Dendritic cell treated with granulocyte-macrophage colony-stimulating factor and Interleukin-4, amounts not matched to agents 40 ng/mL and 50 ng/mL, for 4 days (primary cell): ENCODE measurements around the gene PRKCA.
A peak's percentile ranks its signal among the peaks of the same experiment; 100 is the strongest.
"Not testable (repeated sequence)": the region's sequence is repeated elsewhere in the genome, so short reads cannot be mapped to it uniquely, and the experiment has no call there.

Source experiments
- H3K27ac Mint-ChIP-seq: one replicate; pipeline ENCODE4 v1.8.0; 2022; ENCODE audit warnings: mild to moderate bottlenecking, mixed read lengths
- H3K27me3 Mint-ChIP-seq: one replicate; pipeline ENCODE4 v1.8.0; 2022; ENCODE audit warnings: mild to moderate bottlenecking, mixed read lengths
- H3K36me3 Mint-ChIP-seq: one replicate; pipeline ENCODE4 v1.8.0; 2022; ENCODE audit warnings: low read depth, mixed read lengths
- H3K4me1 Mint-ChIP-seq: one replicate; pipeline ENCODE4 v1.8.0; 2022; ENCODE audit warnings: low read depth, mixed read lengths
- H3K4me3 Mint-ChIP-seq: one replicate; pipeline ENCODE4 v1.8.0; 2022; ENCODE audit warnings: mild to moderate bottlenecking, moderate library complexity, mixed read lengths
- H3K9me3 Mint-ChIP-seq: one replicate; pipeline ENCODE4 v1.8.0; 2022; ENCODE audit warnings: mixed read lengths
- intact Hi-C: fragments of 100-400 bp; cut with micrococcal nuclease; formaldehyde crosslinking; loops from one replicate; pipeline ENCODE4 v1.15.0; 2022

The PRKCA gene

GRCh38 chr17:66480802-66481201 lies 178.4 kb downstream of the PRKCA start:
- Mint-ChIP-seq H3K4me1 (peaks cover 32% of the 10 kb centered on the region), H3K4me3 (no peak overlapping the region), H3K9me3 (peaks cover 8% of the 10 kb centered on the region), H3K27me3 (no peaks in the 10 kb centered on the region), H3K27ac (peak overlapping the region; percentile 8), H3K36me3 (peaks cover 5% of the 10 kb centered on the region)
- intact Hi-C loops = no loop called here

GRCh38 chr17:66481271-66481670 lies 178.9 kb downstream of the PRKCA start:
- Mint-ChIP-seq H3K4me1 (peaks cover 27% of the 10 kb centered on the region), H3K27ac (peak overlapping the region; percentile 8), H3K27me3 (no peaks in the 10 kb centered on the region), H3K4me3 (no peak overlapping the region), H3K36me3 (peaks cover 5% of the 10 kb centered on the region), H3K9me3 (peaks cover 8% of the 10 kb centered on the region)
- intact Hi-C loops = no loop called here

- Mint-ChIP-seq H3K4me1 (peaks cover 20% of the 10 kb centered on the region), H3K9me3 (peaks cover 8% of the 10 kb centered on the region), H3K27ac (no peak overlapping the region)
Measured at GRCh38 chr17:66483906-66484305, 181.5 kb downstream of the PRKCA start.

GRCh38 chr17:66485309-66485947 lies 183.0 kb downstream of the PRKCA start:
- H3K9me3 Mint-ChIP-seq = no peaks in the 10 kb centered on the region
- no peaks in the 10 kb centered on the region for H3K36me3 Mint-ChIP-seq
- H3K4me3 Mint-ChIP-seq = no peak overlapping the region
- no peaks in the 10 kb centered on the region for H3K27me3 Mint-ChIP-seq
- H3K4me1 Mint-ChIP-seq = peaks cover 20% of the 10 kb centered on the region
- intact Hi-C loops = no loop called here
- no peak overlapping the region for H3K27ac Mint-ChIP-seq

More at GRCh38 chr17:66483906-66484305, 181.5 kb downstream of the PRKCA start:
- Mint-ChIP-seq H3K27me3 (no peaks in the 10 kb centered on the region), H3K36me3 (peaks cover 5% of the 10 kb centered on the region), H3K4me3 (no peak overlapping the region)
- intact Hi-C loops = no loop called here

GRCh38 chr17:66487121-66487520 lies 184.7 kb downstream of the PRKCA start:
- H3K4me3 Mint-ChIP-seq = no peak overlapping the region
- no peaks in the 10 kb centered on the region for H3K36me3 Mint-ChIP-seq
- H3K9me3 Mint-ChIP-seq = no peaks in the 10 kb centered on the region
- no peak overlapping the region for H3K27ac Mint-ChIP-seq
- H3K27me3 Mint-ChIP-seq = no peaks in the 10 kb centered on the region
- peaks cover 13% of the 10 kb centered on the region for H3K4me1 Mint-ChIP-seq
- intact Hi-C loops = no loop called here

GRCh38 chr17:66487981-66488468 lies 185.6 kb downstream of the PRKCA start:
- Mint-ChIP-seq H3K27me3 (no peaks in the 10 kb centered on the region), H3K4me3 (no peak overlapping the region), H3K9me3 (no peaks in the 10 kb centered on the region), H3K36me3 (no peaks in the 10 kb centered on the region), H3K4me1 (peaks cover 16% of the 10 kb centered on the region), H3K27ac (no peak overlapping the region)
- intact Hi-C loops = no loop called here

GRCh38 chr17:66488864-66489263 lies 186.5 kb downstream of the PRKCA start:
- H3K9me3 Mint-ChIP-seq = no peaks in the 10 kb centered on the region
- H3K27me3 Mint-ChIP-seq = no peaks in the 10 kb centered on the region
- intact Hi-C loops = no loop called here
- peaks cover 24% of the 10 kb centered on the region for H3K4me1 Mint-ChIP-seq
- no peaks in the 10 kb centered on the region for H3K36me3 Mint-ChIP-seq
- H3K4me3 Mint-ChIP-seq = no peak overlapping the region
- no peak overlapping the region for H3K27ac Mint-ChIP-seq

GRCh38 chr17:66489576-66489975 lies 187.2 kb downstream of the PRKCA start:
- intact Hi-C loops, H3K4me3 Mint-ChIP-seq, H3K27ac Mint-ChIP-seq, H3K9me3 Mint-ChIP-seq, H3K27me3 Mint-ChIP-seq, H3K36me3 Mint-ChIP-seq: not testable (repeated sequence)
- peaks cover 31% of the 10 kb centered on the region for H3K4me1 Mint-ChIP-seq

GRCh38 chr17:66491213-66491612 lies 188.8 kb downstream of the PRKCA start:
- intact Hi-C loops = no loop called here
- peaks cover 23% of the 10 kb centered on the region for H3K4me1 Mint-ChIP-seq
- H3K4me3 Mint-ChIP-seq = no peak overlapping the region
- H3K27ac Mint-ChIP-seq = no peak overlapping the region
- H3K36me3 Mint-ChIP-seq = no peaks in the 10 kb centered on the region
- no peaks in the 10 kb centered on the region for H3K9me3 Mint-ChIP-seq
- H3K27me3 Mint-ChIP-seq = no peaks in the 10 kb centered on the region

- Mint-ChIP-seq H3K27me3 (no peaks in the 10 kb centered on the region), H3K4me3 (no peak overlapping the region), H3K27ac (no peak overlapping the region)
Measured at GRCh38 chr17:66491665-66492064, 189.3 kb downstream of the PRKCA start.

GRCh38 chr17:66492080-66492479 lies 189.7 kb downstream of the PRKCA start:
- peaks cover 2% of the 10 kb centered on the region for H3K36me3 Mint-ChIP-seq
- H3K27ac Mint-ChIP-seq = no peak overlapping the region
- no peaks in the 10 kb centered on the region for H3K27me3 Mint-ChIP-seq
- peaks cover 23% of the 10 kb centered on the region for H3K4me1 Mint-ChIP-seq
- no peak overlapping the region for H3K4me3 Mint-ChIP-seq
- no peaks in the 10 kb centered on the region for H3K9me3 Mint-ChIP-seq
- intact Hi-C loops = no loop called here

More at GRCh38 chr17:66491665-66492064, 189.3 kb downstream of the PRKCA start:
- intact Hi-C loops = no loop called here
- H3K36me3 Mint-ChIP-seq = no peaks in the 10 kb centered on the region
- H3K9me3 Mint-ChIP-seq = no peaks in the 10 kb centered on the region
- H3K4me1 Mint-ChIP-seq = peaks cover 23% of the 10 kb centered on the region

GRCh38 chr17:66492561-66493005 lies 190.2 kb downstream of the PRKCA start:
- Mint-ChIP-seq H3K9me3 (no peaks in the 10 kb centered on the region), H3K27me3 (no peaks in the 10 kb centered on the region), H3K36me3 (peaks cover 5% of the 10 kb centered on the region), H3K27ac (no peak overlapping the region), H3K4me1 (peaks cover 23% of the 10 kb centered on the region), H3K4me3 (no peak overlapping the region)
- intact Hi-C loops = no loop called here

GRCh38 chr17:66493283-66494019 lies 191.0 kb downstream of the PRKCA start:
- Mint-ChIP-seq H3K4me3 (no peak overlapping the region), H3K9me3 (no peaks in the 10 kb centered on the region), H3K36me3 (peaks cover 5% of the 10 kb centered on the region), H3K4me1 (peaks cover 28% of the 10 kb centered on the region), H3K27me3 (no peaks in the 10 kb centered on the region), H3K27ac (no peak overlapping the region)
- intact Hi-C loops = no loop called here

- Mint-ChIP-seq H3K9me3 (no peaks in the 10 kb centered on the region), H3K4me3 (no peak overlapping the region), H3K27ac (no peak overlapping the region), H3K4me1 (peaks cover 29% of the 10 kb centered on the region), H3K27me3 (no peaks in the 10 kb centered on the region), H3K36me3 (peaks cover 5% of the 10 kb centered on the region)
- intact Hi-C loops = no loop called here
Measured at GRCh38 chr17:66494023-66494803, 191.8 kb downstream of the PRKCA start.
